ENCODE results near the gene DLG3.
"Not testable (repeated sequence)": the region's sequence is repeated elsewhere in the genome, so short reads cannot be mapped to it uniquely, and the experiment has no call there.

The DLG3 gene

DNA sequence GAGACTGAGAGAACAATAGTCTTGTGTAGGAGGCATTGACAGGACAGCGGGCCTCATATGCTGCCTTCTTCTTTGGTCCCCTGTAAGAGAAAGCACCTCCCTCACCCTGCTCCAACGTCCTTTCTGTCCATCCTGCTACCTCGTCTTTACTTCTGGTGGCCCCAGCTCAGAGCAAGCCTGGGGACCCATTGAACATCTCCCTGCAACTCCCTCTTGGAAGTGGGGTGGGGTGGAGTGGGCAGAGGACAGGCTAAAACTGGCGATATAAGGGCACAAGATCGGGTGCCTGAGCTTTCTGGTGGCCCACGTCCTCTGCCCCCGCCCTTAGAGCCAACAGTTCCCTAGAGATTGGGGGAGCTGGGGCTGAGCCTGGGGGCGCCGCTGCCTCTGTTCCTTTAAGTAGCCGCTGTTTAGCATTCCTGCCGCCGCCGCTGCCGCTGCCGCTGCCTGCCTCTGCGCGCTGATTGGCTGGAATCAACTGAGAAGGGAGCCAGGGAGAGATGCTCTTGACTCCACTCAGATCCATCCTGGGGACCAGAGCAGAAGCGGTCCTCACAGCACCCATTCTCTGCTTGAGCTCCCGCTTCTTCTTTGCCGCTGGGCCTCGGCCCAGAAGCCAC is at the start of gene DLG3:
DLG3 (plus strand) TSS at position 510 of the 620 bp plus-strand sequence. CDS start 367 bp downstream, outside the sequence.
- DNase-seq (ENCODE audit: low spot score) = no peak

DNA sequence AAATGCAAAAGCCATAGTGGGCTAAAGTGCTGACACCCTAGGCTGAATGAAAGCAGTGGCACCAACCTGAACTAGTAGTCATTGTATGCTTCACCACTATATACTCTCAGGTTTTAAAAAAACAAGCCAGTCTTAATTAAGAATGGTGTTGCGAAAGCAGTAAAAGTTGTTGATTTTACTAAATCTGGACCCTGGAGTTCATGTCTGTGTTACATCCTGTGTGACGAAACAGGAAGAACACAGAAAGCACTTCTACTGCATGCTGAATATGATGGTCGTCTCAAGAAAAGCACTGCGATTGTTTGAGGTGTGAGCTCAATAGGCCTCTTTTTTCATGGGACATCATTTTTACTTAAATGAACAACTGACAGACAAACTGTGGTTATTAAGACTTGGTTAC is 45.7 kb upstream of the DLG3 start:
- DNase-seq (ENCODE audit: low spot score) = peak; percentile 28

DNA sequence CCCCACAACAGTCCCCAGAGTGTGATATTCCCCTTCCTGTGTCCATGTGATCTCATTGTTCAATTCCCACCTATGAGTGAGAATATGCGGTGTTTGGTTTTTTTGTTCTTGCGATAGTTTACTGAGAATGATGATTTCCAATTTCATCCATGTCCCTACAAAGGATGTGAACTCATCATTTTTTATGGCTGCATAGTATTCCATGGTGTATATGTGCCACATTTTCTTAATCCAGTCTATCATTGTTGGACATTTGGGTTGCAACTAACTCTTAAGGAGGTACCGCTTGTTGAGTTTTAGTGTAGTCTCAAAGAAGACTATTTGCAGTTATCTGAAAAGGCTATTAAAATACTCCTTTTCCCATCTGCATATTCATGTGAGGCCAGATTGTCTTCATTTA is 44.5 kb upstream of the DLG3 start:
- not testable (repeated sequence) for DNase-seq (ENCODE audit: low spot score)

DNA sequence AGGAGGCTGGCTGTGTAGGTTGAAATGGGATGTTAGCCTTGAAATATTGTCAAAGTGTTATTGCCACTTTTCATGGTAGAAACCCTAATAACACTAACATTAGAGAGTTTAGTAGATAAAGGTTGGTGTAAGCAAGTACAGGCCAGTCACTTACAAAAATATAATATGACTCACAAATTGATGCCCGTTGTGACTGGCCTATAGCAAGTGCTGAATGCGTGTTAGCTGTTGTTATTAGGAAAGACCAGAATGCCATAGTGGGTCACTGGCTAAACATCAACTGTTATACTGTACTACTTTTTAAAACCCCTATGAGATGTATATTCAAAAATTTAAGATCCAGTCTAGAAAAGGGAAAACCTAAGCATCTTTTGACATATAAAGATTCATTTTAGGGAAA is 41.9 kb upstream of the DLG3 start:
- no peak for DNase-seq (ENCODE audit: low spot score)

DNA sequence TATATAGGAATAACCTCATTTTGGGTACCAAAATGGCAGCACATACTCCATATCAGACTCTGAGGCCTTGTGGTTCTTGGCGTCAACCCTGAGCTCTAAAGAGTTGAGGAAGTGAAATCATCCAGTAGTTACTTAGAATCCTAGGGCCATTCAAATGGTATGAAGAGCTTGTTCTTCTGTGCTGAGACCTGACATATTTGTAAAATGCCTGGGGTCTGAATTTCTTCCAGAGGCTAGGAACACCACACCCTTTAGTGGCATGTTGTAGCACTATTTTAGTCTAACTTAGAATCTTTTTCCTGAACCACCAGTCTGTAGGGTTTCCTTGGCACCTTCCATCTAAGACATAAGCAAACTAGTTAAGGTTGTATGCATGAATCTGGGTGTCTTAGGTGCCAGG is 39.6 kb upstream of the DLG3 start:
- no peak for DNase-seq (ENCODE audit: low spot score)

DNA sequence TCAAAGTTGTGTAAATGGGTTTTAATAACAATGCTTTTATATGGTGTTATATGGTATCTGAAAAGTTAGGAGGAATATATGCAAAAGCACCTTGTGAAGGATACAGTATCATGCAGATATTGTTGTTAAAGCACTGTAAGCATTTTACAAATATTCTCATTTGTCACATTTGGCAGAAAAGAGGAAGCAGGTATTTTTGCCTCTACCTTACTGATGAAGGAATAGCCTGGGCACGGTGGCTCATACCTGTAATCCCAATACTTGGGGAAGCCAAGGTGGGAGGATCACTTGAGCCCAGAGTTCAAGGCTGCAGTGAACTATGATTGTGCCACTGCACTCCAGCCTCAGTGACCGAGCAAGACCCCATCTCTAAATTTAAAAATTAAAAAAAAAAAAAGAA is 33.7 kb upstream of the DLG3 start:
- DNase-seq (ENCODE audit: low spot score) = no peak

DNA sequence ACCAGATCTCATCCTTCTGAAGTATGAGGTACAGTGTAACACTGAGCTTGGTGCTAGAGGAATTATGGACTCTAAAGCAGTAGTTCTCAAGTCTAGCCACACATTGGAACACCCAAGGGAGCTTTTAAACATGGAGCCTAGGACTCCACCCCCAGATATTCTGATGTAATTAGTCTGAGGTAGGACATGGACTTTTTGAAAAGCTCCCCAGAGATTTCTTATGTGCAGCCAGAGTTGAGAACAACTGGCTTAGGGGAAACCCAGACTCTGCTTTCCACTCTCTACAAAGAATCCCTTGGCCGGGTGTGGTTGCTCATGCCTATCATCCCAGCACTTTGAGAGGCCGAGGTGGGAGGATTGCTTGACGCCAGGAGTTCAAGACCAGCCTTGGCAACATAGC is 33.2 kb upstream of the DLG3 start:
- no peak for DNase-seq (ENCODE audit: low spot score)

DNA sequence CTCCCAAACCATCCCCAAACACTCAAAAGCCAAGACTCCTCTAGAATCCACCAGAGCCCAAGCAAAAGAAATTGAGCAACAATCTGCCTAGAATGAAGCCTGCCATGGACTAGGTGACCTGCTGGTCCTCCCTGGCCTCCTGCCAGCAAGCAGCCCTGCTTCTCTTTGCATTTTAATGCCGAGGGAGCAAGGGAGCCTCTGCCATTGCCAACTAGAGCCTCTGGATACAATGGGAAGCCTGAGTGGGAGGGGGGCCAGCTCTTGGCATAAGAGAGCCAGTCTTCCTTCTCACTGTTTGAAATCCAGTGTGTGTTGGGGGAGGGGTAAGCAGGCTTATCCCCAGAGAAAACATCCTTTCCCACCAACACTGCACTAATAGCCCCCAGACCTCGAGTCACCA is 23.0 kb upstream of the DLG3 start:
- no peak for DNase-seq (ENCODE audit: low spot score)

DNA sequence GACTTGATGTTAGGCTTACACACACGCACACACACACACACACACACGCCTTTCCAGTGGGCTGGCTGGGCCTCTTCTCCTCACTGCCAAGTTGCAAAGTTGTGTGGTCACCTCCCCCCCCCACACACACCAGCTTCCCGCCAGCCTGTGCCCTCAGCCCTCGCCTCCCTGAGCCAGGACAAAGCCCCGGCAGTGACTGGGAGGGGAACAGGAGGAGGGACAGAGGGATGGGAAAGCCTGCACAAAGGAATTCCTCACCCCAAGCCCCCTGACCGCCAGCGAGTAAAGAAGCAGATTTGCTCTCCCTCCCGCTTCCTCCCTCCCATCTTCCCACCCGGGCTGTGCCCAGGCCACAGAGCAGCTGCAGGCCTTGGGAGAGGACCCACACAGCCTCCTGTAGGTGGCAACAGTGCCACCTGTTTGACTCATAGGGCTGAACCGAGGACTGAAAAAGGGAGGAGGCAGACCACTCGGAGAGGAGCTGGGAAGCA is 21.7 kb upstream of the DLG3 start, which contains the start of gene GDPD2:
GDPD2 (plus strand) TSS at position 464 of the 491 bp plus-strand sequence. CDS start 1,671 bp downstream, outside the sequence.
- DNase-seq (ENCODE audit: low spot score) = no peak

DNA sequence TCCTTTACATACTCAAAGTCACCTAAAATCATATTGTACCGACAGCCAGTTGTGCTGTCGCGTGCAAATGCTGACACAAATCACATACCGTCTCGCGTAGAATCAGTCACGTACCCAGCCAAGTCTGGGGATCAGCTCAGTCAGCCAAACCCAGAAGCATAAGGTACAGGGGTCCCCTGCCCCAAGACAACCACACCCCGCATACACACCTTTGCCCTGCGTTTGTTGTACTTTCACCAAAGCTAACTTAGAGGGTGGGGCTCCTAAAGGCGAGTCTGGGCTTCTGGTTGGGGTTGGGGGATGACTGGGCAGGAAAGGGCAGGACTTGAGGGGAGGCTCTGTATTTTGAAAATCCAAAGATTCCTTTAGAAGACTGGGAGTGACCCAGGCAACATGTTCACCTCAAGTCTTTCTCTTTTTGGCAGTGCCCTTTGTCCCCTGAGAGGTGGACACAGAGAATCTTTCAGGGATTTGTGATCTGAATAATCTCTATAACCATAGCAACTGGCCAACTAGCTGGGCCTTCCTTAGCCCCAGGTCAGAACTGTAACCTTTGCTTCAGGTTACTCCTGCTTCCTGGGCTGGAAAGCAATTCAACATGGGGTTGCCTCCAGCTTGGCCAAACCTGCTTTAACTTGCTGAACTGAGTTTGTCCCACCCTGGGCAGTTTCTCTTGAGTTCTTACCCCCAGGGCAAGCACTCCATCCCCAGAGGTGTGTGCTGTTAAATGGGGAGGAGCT is 20.5 kb upstream of the DLG3 start:
- DNase-seq (ENCODE audit: low spot score) = no peak

DNA sequence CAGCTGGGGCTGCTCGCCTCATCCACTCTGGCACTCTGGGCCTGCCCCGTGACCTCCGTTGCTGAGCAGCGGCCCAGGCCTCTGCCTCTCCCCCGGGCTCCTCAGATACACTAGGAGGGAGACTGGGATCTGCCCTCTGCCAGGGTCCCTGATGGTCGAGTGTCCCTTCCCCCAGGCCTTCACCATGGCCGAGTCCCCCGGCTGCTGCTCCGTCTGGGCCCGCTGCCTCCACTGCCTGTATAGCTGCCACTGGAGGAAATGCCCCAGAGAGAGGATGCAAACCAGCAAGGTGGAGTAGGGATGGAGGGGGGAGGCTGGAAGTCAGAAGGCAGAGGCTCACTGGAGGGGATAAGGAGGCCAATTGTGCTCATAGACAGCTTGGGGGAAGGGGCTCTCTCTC is 19.8 kb upstream of the DLG3 start:
- DNase-seq (ENCODE audit: low spot score) = no peak

DNA sequence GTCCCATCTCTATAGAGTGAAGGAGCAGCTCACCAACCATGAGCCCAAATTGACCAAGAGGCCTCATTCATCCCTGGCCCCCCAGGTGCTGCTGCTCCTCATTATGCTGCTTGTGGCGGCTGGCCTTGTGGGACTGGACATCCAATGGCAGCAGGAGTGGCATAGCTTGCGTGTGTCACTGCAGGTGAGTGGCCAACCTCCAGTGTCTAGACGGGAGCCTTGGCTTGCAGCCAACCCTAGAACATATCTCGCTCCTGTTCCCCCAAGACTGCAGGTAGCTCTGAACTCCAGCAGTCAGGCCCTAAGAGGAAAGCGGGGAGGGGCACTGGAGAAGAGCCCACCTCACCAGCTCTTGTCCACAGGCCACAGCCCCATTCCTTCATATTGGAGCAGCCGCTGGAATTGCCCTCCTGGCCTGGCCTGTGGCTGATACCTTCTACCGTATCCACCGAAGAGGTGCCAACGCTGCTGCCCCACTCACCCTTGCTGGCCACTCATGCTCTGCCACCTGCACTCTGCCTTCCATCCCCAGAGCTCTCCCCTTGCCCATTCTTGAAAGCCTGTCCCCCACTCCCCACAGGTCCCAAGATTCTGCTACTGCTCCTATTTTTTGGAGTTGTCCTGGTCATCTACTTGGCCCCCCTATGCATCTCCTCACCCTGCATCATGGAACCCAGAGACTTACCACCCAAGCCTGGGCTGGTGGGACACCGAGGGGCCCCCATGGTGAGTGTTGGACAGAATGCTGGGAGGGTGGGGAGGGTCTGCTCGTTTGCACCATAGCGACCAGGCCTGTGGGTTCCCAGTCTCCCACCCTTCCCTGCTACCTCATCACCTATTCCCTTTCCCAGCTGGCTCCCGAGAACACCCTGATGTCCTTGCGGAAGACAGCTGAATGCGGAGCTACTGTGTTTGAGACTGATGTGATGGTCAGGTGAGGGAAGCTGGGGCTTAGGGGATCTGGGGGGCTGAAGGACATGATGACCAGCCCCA is 18.1 kb upstream of the DLG3 start:
- no peak for DNase-seq (ENCODE audit: low spot score)

DNA sequence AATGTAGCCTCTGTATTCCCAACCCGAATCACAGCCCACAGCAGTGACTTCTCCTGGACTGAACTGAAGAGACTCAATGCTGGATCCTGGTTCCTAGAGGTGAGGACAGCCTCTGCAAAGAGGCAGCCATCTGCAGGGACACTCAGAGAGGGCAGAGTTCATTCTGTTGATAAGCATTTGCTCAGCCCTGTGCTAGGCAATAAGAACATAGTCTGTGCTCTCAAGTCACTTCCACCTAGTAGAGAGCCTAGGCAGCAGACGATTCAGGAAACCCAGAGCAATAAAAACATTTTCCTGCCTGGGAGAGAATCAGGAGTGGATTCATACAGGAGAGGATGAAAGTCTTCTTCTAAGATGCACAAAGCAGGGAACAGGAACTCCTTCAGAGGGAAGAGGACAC is 17.3 kb upstream of the DLG3 start:
- DNase-seq (ENCODE audit: low spot score) = no peak

DNA sequence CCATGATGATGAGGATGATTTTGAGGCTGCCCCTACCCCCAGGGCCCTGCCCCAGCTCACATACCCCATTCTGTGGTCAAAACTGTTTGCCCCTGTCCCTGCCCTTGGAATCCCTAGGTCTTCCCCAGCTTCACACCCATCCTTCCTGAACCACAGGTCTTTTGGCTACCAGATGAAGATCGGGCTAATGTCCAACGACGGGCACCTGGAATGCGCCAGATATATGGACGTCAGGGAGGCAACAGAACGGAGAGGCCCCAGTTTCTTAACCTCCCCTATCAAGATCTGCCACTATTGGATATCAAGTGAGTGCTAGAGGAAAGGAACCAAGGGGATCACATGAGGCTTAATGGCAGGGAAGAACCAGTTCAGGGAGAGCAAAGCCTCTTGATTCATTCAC is 14.9 kb upstream of the DLG3 start:
- DNase-seq (ENCODE audit: low spot score) = no peak

DNA sequence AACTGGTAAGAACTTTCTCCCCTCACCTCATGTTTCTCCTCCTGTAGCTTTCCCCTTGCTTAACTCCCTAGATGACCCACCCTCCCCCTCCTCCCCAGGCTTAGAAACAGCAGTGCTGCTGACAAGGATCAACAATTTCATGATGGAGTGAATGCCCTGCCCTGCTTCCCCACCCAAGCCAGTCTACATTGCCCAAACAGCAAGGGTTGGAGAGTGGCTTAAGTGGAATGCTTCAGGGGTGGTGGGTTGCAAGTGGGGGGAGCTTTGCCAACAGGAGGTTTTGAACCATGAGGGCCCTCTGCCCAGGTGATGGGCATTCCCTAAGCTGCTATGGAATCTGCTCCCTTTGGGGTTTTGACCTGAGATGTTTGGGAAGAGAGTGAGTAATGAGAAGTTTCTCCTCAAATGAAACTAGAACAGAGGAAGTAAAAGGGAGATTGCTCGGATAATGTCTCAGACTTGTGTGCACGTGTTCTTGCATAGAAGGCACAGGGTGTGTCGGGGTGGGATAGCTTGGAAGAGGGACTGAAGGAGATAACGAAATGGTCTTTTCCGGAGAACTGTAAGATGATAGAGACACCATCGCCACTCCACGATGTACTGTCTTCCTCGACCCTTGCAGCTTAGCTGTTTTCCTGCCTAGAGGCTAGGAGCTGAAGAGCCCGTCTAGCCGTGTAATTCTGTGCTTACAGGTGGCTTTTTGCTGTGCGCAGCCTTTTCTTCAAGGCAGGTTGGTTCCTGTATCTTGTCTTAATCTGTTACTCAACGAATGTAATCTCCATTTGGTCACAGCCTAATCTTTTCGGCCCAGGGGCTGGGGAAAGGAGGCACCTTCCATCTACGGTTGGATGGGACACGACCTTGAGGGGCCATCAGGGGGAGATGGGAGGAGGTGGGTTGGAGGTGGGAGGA is 11.4 kb upstream of the DLG3 start:
- no peak for DNase-seq (ENCODE audit: low spot score)

DNA sequence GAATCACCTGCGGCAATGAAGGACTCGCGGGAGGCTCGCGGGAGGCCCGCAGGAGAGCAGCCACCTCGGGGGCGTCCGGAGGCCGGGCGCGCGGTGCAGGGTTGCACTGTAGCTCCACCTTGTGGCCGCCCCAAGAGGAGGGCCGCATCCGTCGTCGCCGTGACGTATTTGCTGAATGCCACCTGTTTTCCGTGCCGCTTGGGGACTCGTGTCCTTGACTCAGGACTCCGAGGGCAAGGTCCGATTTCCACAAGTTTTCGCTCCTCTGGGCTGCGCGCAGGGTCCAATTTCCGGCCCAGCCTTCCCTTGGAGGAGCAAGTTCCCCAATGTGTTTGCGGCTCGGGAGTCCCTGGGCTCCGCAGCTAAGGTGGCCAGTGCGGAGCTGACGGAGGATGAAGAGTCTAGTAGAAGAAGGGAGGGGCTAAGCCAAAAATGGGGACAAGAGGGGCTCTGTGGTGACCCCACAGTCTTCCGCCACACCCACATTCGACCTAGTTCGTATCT is 10.7 kb upstream of the DLG3 start:
- peak; percentile 71 for DNase-seq (ENCODE audit: low spot score)

DNA sequence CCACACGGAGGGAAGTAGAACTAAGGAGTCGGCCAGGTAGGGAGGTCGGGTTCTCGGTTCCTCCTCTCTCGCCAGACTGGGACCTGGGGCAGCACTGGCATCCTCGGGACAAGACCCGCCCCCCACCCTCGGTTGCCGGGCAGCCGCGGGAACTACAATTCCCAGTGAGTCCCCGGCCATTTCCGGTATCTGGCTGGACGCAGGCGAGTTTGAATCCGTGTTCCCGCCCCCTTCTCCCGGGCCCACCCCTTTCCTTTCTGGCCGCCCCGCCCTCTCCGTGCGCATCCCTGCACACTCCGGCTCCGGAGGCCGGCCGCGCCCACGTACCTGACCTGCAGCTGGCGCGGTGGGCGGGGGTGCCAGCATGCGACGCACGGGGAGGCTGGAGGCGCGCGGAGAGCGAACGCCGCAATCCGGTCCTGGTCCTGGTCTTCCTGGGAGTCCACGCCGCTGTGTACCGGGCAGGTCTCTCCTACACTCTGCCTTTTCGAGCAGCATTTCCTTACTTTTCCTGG is 10.2 kb upstream of the DLG3 start:
- peak; percentile 61 for DNase-seq (ENCODE audit: low spot score)

DNA sequence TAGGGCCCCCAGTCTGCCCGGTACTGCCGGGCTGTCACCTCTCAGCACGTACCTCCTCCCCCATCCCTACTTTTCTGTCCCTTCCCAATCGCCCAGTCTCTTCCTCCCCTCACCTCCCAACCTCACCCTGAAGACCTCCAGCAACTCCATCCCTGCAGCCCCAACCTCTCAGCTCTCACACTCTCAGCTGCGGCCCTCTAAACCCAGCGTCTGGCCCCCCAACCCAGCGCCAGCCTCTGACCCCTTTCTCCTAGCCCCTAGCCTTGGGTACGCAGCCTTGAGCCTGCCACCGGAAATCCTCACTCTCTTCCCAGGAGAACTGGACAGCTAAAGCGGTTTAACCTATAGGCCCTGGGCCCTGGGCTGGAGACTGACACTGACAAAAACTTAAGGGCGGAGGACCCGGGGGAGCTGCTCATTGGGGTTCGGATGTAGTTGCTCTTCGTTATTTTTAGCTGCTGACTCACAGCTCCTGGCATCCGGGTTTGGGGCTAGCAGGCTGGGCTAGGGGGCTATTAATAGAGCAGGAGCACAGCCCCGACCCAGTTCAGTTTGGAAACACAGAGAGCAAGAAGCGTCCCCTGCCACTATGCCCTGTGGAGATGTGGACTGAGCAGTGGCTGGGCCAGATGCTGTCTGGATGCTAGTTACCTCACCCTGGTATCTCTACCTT is 9.6 kb upstream of the DLG3 start:
- no peak for DNase-seq (ENCODE audit: low spot score)

DNA sequence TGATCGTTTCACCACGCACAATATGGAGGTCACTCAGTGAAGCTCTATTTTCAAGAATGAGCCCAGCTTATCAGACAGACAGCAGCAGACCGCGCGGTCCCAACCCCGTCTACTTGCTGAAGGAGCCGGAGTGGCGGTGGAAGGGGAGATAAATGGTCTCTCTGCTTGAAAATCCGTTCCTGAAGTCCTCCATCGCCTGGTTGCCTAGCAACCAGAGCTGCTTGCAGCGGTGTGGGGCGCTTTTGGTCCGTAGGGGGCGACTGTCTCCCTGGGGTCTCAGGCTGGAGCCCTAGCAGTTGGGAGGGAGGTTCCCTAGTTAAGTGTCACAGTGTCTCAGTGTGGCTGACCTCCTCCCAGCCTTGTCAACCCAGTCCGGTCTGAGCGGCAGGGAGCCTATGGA is 8.3 kb upstream of the DLG3 start:
- DNase-seq (ENCODE audit: low spot score) = no peak

DNA sequence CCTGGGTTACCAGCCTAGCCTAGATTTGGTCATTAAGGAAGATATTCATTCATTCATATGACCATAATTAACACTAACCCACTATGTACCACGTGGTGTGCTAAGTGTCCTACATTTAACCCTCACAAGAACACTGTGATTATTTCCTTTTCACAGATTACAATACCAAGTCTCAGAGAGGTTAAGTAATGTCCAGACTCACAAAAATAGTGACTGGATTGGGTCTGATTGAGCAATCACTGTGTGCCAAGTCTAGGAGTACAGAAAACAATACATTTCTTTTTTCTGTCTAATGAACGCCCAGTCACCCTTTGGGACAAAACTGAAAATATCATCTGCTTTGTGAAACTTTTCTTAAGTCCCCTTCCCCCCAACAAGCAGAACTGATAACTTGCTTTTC is 7.6 kb upstream of the DLG3 start:
- DNase-seq (ENCODE audit: low spot score) = no peak

Data from CD4-positive, alpha-beta T cell treated with Interleukin-6 at 100 ng/mL for 8 hours (primary cell).